A673 (cell line): Measurements from ENCODE around the gene SFXN5. TPM values are rescaled to one million over a fixed set of nuclear protein-coding genes. Genes with fewer than 3 reads are reported as not detected.

Experiments used
- BruUV-seq: library from RNA; stranded (reverse); fragments of 400-500 nt; replicated peaks from 2 replicates; lab custom pipeline; 2021; lab: Mats Ljungman, UMichigan
- CTCF ChIA-PET: fragments of 300-600 bp; sonication (Branson Sonifier 250); formaldehyde crosslinking; loops from one replicate; lab custom pipeline; 2022; ENCODE audit warnings: antibody characterized with exemption; lab: Charles Lee
- POLR2A ChIA-PET: fragments of 300-600 bp; sonication (Branson Sonifier 250); formaldehyde crosslinking; loops from one replicate; lab custom pipeline; 2022; ENCODE audit warnings: antibody characterized with exemption; ENCODE audit not compliant: low non-redundant PET; lab: Charles Lee
- DNase-seq: peaks from one replicate; pipeline ENCODE4 v3.0.0-alpha.2; 2015; ENCODE audit warnings: low spot score
- H3K27ac ChIP-seq: fragments of 200-600 bp; sonication (generic); 2 replicates; pipeline ENCODE4 v1.5.1; 2016; ENCODE audit warnings: mixed run types, low read depth, mild to moderate bottlenecking, mixed read lengths, antibody characterized with exemption, low read length; ENCODE audit not compliant: poor library complexity, severe bottlenecking
- H3K27me3 ChIP-seq: fragments of 200-600 bp; sonication (generic); replicated peaks from 2 replicates; pipeline ENCODE4 v1.6.1; 2017; ENCODE audit warnings: mixed run types, low read depth, mild to moderate bottlenecking, mixed read lengths, antibody characterized with exemption, low read length; ENCODE audit not compliant: insufficient read depth, poor library complexity
- H3K36me3 ChIP-seq: fragments of 200-600 bp; sonication (generic); 2 replicates; pipeline ENCODE4 v1.6.1; 2016; ENCODE audit warnings: mixed run types, mild to moderate bottlenecking, mixed read lengths, antibody characterized with exemption, low read length; ENCODE audit not compliant: insufficient read depth, poor library complexity, severe bottlenecking
- H3K4me1 ChIP-seq: fragments of 200-600 bp; sonication (generic); 2 replicates; pipeline ENCODE4 v1.6.1; 2017; ENCODE audit warnings: mixed run types, mild to moderate bottlenecking, mixed read lengths, antibody characterized with exemption, low read length; ENCODE audit not compliant: insufficient read depth, poor library complexity, severe bottlenecking
- H3K4me3 ChIP-seq: fragments of 200-600 bp; sonication (generic); 2 replicates; pipeline ENCODE4 v1.5.1; 2016; ENCODE audit warnings: low read depth, mixed run types, mild to moderate bottlenecking, mixed read lengths, low read length; ENCODE audit not compliant: poor library complexity, severe bottlenecking
- H3K9me3 ChIP-seq: fragments of 200-600 bp; sonication (generic); 2 replicates; pipeline ENCODE4 v1.6.1; 2016; ENCODE audit warnings: mixed run types, low read depth, mild to moderate bottlenecking, mixed read lengths, antibody characterized with exemption, low read length; ENCODE audit not compliant: poor library complexity, severe bottlenecking
- EZH2 ChIP-seq: fragments of 200-600 bp; sonication (generic); IDR thresholded peaks from 2 replicates; pipeline ENCODE4 v1.6.1; 2017; ENCODE audit warnings: borderline replicate concordance, low read depth, mild to moderate bottlenecking, mixed read lengths, antibody characterized with exemption, low read length; ENCODE audit not compliant: poor library complexity, severe bottlenecking
- intact Hi-C: fragments of 100-400 bp; cut with micrococcal nuclease; formaldehyde crosslinking; loops from one replicate; pipeline ENCODE4 v1.10.0; 2022; ENCODE audit not compliant: unreplicated experiment
- total RNA-seq: library from RNA; stranded (reverse); gene quantifications from 2 replicates; pipeline ENCODE4 v1.2.3, GENCODE V29; 2021
- TF ChIP-seq, protein P1 (sequence below): fragments of 300-800, 200-600 bp; sonication (generic); conservative IDR thresholded peaks from 2 replicates; pipeline ENCODE4 v1.5.1; 2017; ENCODE audit warnings: low read depth, mild to moderate bottlenecking, antibody characterized with exemption, low read length, moderate library complexity, mixed read lengths

The SFXN5 gene
- total RNA-seq, 1 experiment from 2014 or later: 23.1 TPM

DNA sequence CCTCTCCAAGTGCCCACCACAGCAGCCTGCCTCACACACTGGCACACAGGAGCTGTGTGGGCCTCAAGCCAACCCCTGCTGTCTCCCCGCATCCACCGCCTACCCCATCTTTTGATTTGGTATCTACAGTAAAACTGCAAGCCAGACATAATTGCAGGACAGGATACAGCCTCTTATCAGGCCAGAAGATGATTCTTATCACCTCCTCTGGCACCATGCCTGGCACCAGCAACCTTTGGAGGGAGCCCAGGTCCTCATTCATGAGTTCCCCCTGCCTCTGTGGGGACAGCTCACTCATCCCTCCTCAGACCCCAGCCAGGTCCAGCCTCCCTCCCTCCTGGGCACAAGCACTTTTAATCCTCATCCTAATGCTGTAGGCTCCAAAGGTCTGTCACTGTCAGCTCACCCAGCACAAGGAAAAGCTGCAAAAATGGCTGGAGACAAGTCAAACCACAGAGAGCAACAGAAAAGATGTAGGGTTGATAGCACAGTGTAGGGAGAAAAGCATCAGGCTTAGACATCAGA lies 31.6 kb upstream of the SFXN5 start:
- Histone ChIP-seq H3K4me3 (no peak overlapping the region), H3K27ac (no peak overlapping the region), H3K4me1 (no peaks in the 10 kb centered on the region), H3K27me3 (no peaks in the 10 kb centered on the region), H3K36me3 (no peaks in the 10 kb centered on the region), H3K9me3 (no peaks in the 10 kb centered on the region)
- TF ChIP-seq EZH2: no peak
- TF ChIP-seq, protein P1, sequence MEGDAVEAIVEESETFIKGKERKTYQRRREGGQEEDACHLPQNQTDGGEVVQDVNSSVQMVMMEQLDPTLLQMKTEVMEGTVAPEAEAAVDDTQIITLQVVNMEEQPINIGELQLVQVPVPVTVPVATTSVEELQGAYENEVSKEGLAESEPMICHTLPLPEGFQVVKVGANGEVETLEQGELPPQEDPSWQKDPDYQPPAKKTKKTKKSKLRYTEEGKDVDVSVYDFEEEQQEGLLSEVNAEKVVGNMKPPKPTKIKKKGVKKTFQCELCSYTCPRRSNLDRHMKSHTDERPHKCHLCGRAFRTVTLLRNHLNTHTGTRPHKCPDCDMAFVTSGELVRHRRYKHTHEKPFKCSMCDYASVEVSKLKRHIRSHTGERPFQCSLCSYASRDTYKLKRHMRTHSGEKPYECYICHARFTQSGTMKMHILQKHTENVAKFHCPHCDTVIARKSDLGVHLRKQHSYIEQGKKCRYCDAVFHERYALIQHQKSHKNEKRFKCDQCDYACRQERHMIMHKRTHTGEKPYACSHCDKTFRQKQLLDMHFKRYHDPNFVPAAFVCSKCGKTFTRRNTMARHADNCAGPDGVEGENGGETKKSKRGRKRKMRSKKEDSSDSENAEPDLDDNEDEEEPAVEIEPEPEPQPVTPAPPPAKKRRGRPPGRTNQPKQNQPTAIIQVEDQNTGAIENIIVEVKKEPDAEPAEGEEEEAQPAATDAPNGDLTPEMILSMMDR: no peak
- ChIA-PET CTCF (no interaction called here), POLR2A (no interaction called here)
- BruUV-seq: no TSS peak
- no peak for DNase-seq
- intact Hi-C loops: no loop called here

GRCh38 chr2:73101626-73102256 lies 30.2 kb upstream of the SFXN5 start:
- ChIA-PET CTCF (no interaction called here), POLR2A (no interaction called here)
- no peak for DNase-seq
- no peak overlapping the region for H3K4me3 ChIP-seq
- no peaks in the 10 kb centered on the region for H3K36me3 ChIP-seq
- intact Hi-C loops: no loop called here
- H3K9me3 ChIP-seq: no peaks in the 10 kb centered on the region
- no peaks in the 10 kb centered on the region for H3K27me3 ChIP-seq
- TF ChIP-seq, protein P1: no peak
- no peak for TF ChIP-seq EZH2
- no TSS peak for BruUV-seq
- H3K27ac ChIP-seq: no peak overlapping the region
- H3K4me1 ChIP-seq: no peaks in the 10 kb centered on the region

DNA sequence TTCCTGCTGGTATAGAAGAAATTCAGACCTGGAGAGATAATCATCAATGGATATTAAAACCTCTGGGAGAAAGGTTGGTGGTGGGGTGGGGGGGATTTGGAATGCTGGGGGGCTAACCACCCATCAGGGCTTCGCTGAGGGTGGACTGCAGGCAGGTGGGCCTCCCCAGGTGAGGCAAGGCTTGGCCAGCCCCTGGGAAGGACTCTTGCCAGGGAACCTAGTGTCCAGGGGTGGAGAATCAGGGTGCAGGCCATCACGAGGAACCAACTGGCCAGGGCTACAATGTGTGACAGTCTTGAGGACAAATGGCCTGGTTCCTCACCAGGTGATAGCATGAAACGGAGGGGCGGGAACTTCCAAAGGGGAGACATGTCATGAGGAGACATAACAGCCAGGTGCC lies 29.4 kb upstream of the SFXN5 start:
- POLR2A ChIA-PET: no interaction called here

More for the DNA sequence above, 29.4 kb upstream of the SFXN5 start:
- TF ChIP-seq, protein P1: no peak
- no peak for TF ChIP-seq EZH2
- Histone ChIP-seq H3K9me3 (no peaks in the 10 kb centered on the region), H3K36me3 (no peaks in the 10 kb centered on the region), H3K4me1 (no peaks in the 10 kb centered on the region), H3K27me3 (no peaks in the 10 kb centered on the region), H3K4me3 (no peak overlapping the region), H3K27ac (no peak overlapping the region)
- CTCF ChIA-PET: no interaction called here
- intact Hi-C loops: no loop called here
- DNase-seq: no peak
- BruUV-seq: no TSS peak
